Gastroesophageal sphincter (tissue), 4 donors: ENCODE measurements around the gene ANKRD13B. TPM values are rescaled to one million over a fixed set of nuclear protein-coding genes. Genes with fewer than 3 reads are reported as not detected.

Experiments used
- ATAC-seq: fragments of 150-250 bp; one replicate; pipeline ENCODE4 v1.9.1; 2016; ENCODE audit warnings: mild to moderate bottlenecking, moderate library complexity
- H3K27ac ChIP-seq, 4 donors: fragments of 200-600 bp; sonication (generic) in 3 of 4; 1 replicate in 3 of 4; 2 replicates in 1 of 4; pipeline ENCODE4 v1.5.1; 2016 to 2019
- H3K27me3 ChIP-seq: fragments of 200-600 bp; sonication (generic); one replicate; pipeline ENCODE4 v1.5.1; 2019
- H3K36me3 ChIP-seq, 2 donors: fragments of 200-600 bp; sonication (generic); one replicate each; pipeline ENCODE4 v1.5.1; 2019; ENCODE audit warnings: control low read depth in 1 of 2
- H3K4me1 ChIP-seq, 3 donors: fragments of 200-600 bp; sonication (generic); 1 replicate in 2 of 3; 2 replicates in 1 of 3; pipeline ENCODE4 v1.5.1; 2016 to 2019; ENCODE audit warnings: control low read depth in 2 of 3
- H3K4me3 ChIP-seq, 2 donors: fragments of 200-600 bp; sonication (generic); one replicate each; pipeline ENCODE4 v1.5.1; 2019; ENCODE audit warnings: mild to moderate bottlenecking in 1 of 2, moderate library complexity in 1 of 2
- H3K9me3 ChIP-seq, 3 donors: fragments of 200-600 bp; sonication (generic); one replicate each; pipeline ENCODE4 v1.5.1; 2017 to 2019; ENCODE audit warnings: control low read depth in 2 of 3
- CTCF ChIP-seq, 4 experiments: fragments of 200-600 bp in 2 of 4; fragments of 450-650 bp in 2 of 4; sonication (generic) in 1 of 4; IDR thresholded peaks; one replicate each; pipeline ENCODE4 v1.5.1; 2017 to 2019; ENCODE audit warnings: antibody characterized with exemption in 4 of 4, mild to moderate bottlenecking in 2 of 4, moderate library complexity in 2 of 4
- EP300 ChIP-seq: sonication (generic); formaldehyde crosslinking; IDR thresholded peaks from one replicate; pipeline ENCODE4 v1.6.1; 2017; ENCODE audit warnings: antibody characterized with exemption, mild to moderate bottlenecking
- POLR2A ChIP-seq, 2 donors: fragments of 450-650 bp; IDR thresholded peaks; one replicate each; pipeline ENCODE4 v1.6.1; 2017; ENCODE audit warnings: antibody characterized with exemption in 2 of 2, mild to moderate bottlenecking in 2 of 2, moderate library complexity in 1 of 2
- POLR2AphosphoS5 ChIP-seq: sonication (generic); formaldehyde crosslinking; IDR thresholded peaks from one replicate; pipeline ENCODE4 v1.6.1; 2017; ENCODE audit warnings: antibody characterized with exemption
- WGBS, 2 donors: methylation state at CpG; one replicate each; pipeline ENCODE4 v1.1.5; 2018; ENCODE audit warnings: low coverage in 1 of 2; 5-methylcytosine and 5-hydroxymethylcytosine counted together
- total RNA-seq, 4 donors: library from RNA; depleted of rRNA; stranded (reverse); fragments of >200 nt; gene quantifications; one replicate each; pipeline ENCODE4 v1.1.0, GENCODE V29; 2016

Gene ANKRD13B
- total RNA-seq, 4 donors from 2014 or later: 4.4 to 22.8 (median 10.0) TPM

DNA sequence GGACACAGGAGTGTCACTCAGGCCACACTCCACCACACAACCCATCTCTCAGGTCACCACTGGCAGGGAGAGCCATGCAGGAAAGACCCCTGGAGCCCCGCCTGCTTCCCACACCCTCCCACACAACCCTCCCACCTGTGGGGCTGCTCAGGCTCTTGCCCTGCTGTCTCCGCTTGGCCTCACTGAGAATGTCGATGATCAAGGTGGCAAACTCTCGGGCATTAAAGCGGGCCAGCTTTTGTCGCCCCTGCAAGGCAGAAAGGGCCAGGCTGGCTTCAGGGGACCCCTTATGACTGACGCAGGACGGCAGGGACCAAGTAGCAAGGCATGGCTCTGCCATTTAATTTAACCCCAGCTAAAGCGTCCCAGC, 15.9 kb upstream of the ANKRD13B start:
- Histone ChIP-seq H3K9me3 (no peaks in the 10 kb centered on the region), H3K27ac (peak overlapping the region in 2 of 4 donors; percentile 12 to 35), H3K4me3 (no peak overlapping the region), H3K4me1 (peaks cover 0 to 54% (median 15%) of the 10 kb centered on the region in 3 donors), H3K36me3 (peaks cover 0 to 89% of the 10 kb centered on the region in 2 donors), H3K27me3 (no peaks in the 10 kb centered on the region)
- ATAC-seq: no peak
- TF ChIP-seq POLR2AphosphoS5: no peak
- TF ChIP-seq POLR2A (IDR thresholded peaks at IDR 0.05): no peak
- WGBS, 2 donors: 94% methylated on average over 7 of the region's 9 CpGs; no CpG with 5 or more reads in 1 of the 2 donors

DNA sequence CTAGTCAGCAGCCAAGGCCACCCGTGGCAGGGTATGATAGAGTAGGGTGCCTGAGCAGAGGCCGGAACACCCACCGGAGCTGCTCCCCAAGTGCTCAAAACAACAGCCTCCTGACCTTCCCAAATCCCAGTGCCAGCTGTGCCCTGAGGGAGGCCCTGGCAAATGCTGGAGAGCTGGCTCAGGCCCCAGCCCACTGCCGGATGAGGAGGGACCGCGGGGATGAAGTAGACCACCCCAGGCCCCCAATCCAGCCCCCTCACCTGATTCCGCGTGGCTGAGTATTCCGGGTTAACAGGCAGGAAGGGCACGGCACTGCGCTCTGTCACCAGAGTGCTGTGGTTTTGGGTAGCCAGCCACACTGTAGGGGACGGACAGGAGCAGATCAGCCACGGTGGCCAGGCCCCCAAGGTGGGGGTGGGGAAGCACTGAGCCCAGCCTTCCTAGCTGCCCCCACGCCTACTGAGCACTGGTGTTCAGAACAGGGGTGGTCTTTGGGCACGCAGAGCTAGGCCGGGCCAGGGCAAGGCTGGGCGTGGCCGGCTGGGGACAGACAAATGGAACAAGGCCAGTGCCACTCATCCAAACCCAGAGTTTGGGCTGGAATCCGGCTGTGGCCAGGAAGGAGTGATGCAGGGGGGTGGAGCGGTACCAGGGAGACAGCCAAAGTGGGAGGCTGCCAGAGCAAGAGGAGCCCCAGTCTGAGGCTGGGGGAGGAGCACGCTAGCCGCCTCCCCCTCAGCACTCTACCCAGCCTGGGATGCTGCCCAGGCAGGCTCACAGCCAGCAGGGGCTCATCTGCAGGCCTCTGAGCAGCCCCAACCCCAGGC, 15.3 kb upstream of the ANKRD13B start:
- no CpG with 5 or more reads among the region's 22 CpGs for WGBS, 2 donors
- H3K4me3 ChIP-seq: no peak overlapping the region

GRCh38 chr17:29578626-29579485, 14.1 kb upstream of the ANKRD13B start:
- 80 to 87% methylated on average over 1 to 7 of the region's 14 CpGs for WGBS, 2 donors
- ATAC-seq: no peak
- TF ChIP-seq CTCF (IDR thresholded peaks at IDR 0.05) (no peak), POLR2AphosphoS5 (no peak), EP300 (no peak), POLR2A (IDR thresholded peaks at IDR 0.05) (no peak)
- no peaks in the 10 kb centered on the region for H3K9me3 ChIP-seq
- peaks cover 0 to 56% (median 3%) of the 10 kb centered on the region in 3 donors for H3K4me1 ChIP-seq
- no peaks in the 10 kb centered on the region for H3K27me3 ChIP-seq
- no peak overlapping the region for H3K4me3 ChIP-seq
- peaks cover 0 to 98% of the 10 kb centered on the region in 2 donors for H3K36me3 ChIP-seq
- peak overlapping the region in 2 of 4 donors; percentile 10 to 35 for H3K27ac ChIP-seq

More for the DNA sequence above, 15.3 kb upstream of the ANKRD13B start:
- Histone ChIP-seq H3K4me1 (peaks cover 0 to 54% (median 11%) of the 10 kb centered on the region in 3 donors), H3K9me3 (no peaks in the 10 kb centered on the region), H3K27ac (peak overlapping the region in 3 of 4 donors; percentile 10 to 35 (median 12)), H3K27me3 (no peaks in the 10 kb centered on the region), H3K36me3 (peaks cover 0 to 93% of the 10 kb centered on the region in 2 donors)
- TF ChIP-seq POLR2AphosphoS5 (no peak), CTCF (IDR thresholded peaks at IDR 0.05) (no peak), POLR2A (IDR thresholded peaks at IDR 0.05) (no peak), EP300 (no peak)
- no peak for ATAC-seq

DNA sequence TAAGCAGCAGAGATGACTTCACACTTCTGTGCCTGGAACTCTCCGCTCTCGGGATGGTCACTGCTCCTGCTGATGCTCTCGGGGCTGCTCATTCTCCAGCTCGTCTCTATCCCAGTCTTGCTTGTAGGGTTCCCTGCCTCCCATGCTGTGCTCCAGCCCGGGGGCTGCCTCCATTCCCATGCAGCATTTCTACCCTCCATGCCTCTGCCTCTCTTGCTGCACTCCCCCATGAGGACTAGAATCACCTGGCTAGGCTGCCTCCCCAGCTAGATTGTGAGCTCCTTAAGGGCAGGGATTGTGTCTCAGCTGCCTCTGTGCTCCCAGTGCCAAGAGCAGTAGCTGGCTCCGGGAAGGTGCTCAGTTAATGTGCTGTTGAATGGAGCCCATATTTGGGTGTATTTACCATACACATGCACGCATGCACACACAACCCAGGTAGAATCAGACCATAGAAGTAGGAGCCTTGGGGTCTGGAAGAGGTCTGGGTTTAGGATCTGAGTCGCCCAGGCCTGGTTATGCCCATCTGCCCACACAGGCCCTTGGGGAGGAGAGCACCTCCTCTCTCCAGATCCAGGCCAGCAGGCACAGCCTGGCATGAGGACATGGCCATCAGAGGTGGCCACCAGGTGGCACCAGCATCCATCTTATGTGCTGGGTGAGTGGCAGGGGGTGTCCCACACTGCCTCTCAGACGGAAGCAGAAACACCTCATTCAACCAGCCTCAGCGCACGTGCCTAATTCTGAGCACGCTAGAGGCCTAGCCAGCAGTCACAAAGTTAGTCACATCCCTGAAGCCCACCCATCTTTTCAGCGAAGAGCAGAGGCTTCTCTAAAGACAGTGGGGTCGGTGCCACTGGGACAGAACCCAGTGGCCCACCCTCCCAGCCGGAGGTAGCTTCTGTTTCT, 12.8 kb upstream of the ANKRD13B start:
- H3K4me3 ChIP-seq: no peak overlapping the region
- peak; percentile 81 for ATAC-seq
- no peaks in the 10 kb centered on the region for H3K27me3 ChIP-seq
- H3K4me1 ChIP-seq: peaks cover 0 to 68% (median 10%) of the 10 kb centered on the region in 3 donors
- peak overlapping the region in 2 of 4 donors; percentile 49 to 89 for H3K27ac ChIP-seq
- peaks cover 0 to 86% of the 10 kb centered on the region in 2 donors for H3K36me3 ChIP-seq
- peak; percentile 54 for TF ChIP-seq POLR2AphosphoS5
- no peak for TF ChIP-seq POLR2A (IDR thresholded peaks at IDR 0.05)
- peak in 3 of 4 experiments; percentile 90 to 93 (median 92) for TF ChIP-seq CTCF (IDR thresholded peaks at IDR 0.05)
- WGBS, 2 donors: 51 to 68% methylated on average over 4 to 11 of the region's 15 CpGs
- H3K9me3 ChIP-seq: no peaks in the 10 kb centered on the region
